HG02938 (cell line): Measurements from ENCODE around the gene CITED2.

Source experiments
- ATAC-seq: cut with Tn5 transposase; IDR thresholded peaks from one replicate; pipeline ENCODE4 v1.9.1; 2021; ENCODE audit warnings: mild to moderate bottlenecking, moderate library complexity; ENCODE audit not compliant: unreplicated experiment

The CITED2 gene

GRCh38 chr6:139386404-139386803 is 12.0 kb upstream of the CITED2 start:
- no peak for ATAC-seq

GRCh38 chr6:139381216-139381865 is 6.9 kb upstream of the CITED2 start:
- ATAC-seq = no peak

- ATAC-seq = no peak
These were observed 6.2 kb upstream of the CITED2 start for GRCh38 chr6:139380611-139381010.

- ATAC-seq = no peak
These were observed 5.7 kb upstream of the CITED2 start for GRCh38 chr6:139380168-139380567.

- no peak for ATAC-seq
These were observed 4.5 kb upstream of the CITED2 start for GRCh38 chr6:139378882-139379341.

- ATAC-seq = no peak
These were observed 3.8 kb upstream of the CITED2 start for GRCh38 chr6:139378226-139378625.

- ATAC-seq = no peak
These were observed 2.3 kb upstream of the CITED2 start for GRCh38 chr6:139376604-139377218.

GRCh38 chr6:139376017-139376330 is 1.5 kb upstream of the CITED2 start:
- no peak for ATAC-seq

GRCh38 chr6:139375226-139376016 is 973 bp upstream of the CITED2 start:
- peak; percentile 48 for ATAC-seq

- ATAC-seq = peak; percentile 6
These were observed 506 bp downstream of the CITED2 start for GRCh38 chr6:139373928-139374356.

- ATAC-seq = peak; percentile 27
These were observed 1.1 kb downstream of the CITED2 start for GRCh38 chr6:139373154-139373927.

- no peak for ATAC-seq
These were observed 1.9 kb downstream of the CITED2 start for GRCh38 chr6:139372326-139373153.

- ATAC-seq = no peak
These were observed 2.8 kb downstream of the CITED2 start for GRCh38 chr6:139371421-139372203.

- no peak for ATAC-seq
These were observed 3.5 kb downstream of the CITED2 start for GRCh38 chr6:139370999-139371345.

GRCh38 chr6:139370283-139370998 is 4.0 kb downstream of the CITED2 start:
- ATAC-seq = no peak

- no peak for ATAC-seq
These were observed 4.7 kb downstream of the CITED2 start for GRCh38 chr6:139369568-139370282.

- no peak for ATAC-seq
These were observed 5.4 kb downstream of the CITED2 start for GRCh38 chr6:139369068-139369467.

- no peak for ATAC-seq
These were observed 5.8 kb downstream of the CITED2 start for GRCh38 chr6:139368661-139369060.
